Sigmoid colon (tissue), 7 donors: Measurements from ENCODE around the gene PDZRN3. TPM values are rescaled to one million over a fixed set of nuclear protein-coding genes. Genes with fewer than 3 reads are reported as not detected.

Source experiments
- DNase-seq: peaks from one replicate; pipeline ENCODE4 v3.0.0-alpha.2; 2019
- H3K27ac ChIP-seq, 4 donors: fragments of 200-600 bp; sonication (generic); one replicate each; pipeline ENCODE4 v1.5.1; 2016 to 2019; ENCODE audit warnings: mild to moderate bottlenecking in 1 of 4
- H3K27me3 ChIP-seq, 3 donors: fragments of 200-600 bp; sonication (generic); one replicate each; pipeline ENCODE4 v1.5.1; 2019; ENCODE audit warnings: mild to moderate bottlenecking in 1 of 3
- H3K36me3 ChIP-seq, 4 donors: fragments of 200-600 bp; sonication (generic); one replicate each; pipeline ENCODE4 v1.5.1; 2016 to 2019
- H3K4me1 ChIP-seq, 4 donors: fragments of 200-600 bp; sonication (generic); one replicate each; pipeline ENCODE4 v1.5.1; 2017 to 2019
- H3K4me3 ChIP-seq, 4 donors: fragments of 200-600 bp; sonication (generic); one replicate each; pipeline ENCODE4 v1.5.1; 2017 to 2019; ENCODE audit warnings: mild to moderate bottlenecking in 2 of 4, moderate library complexity in 1 of 4
- H3K9me3 ChIP-seq, 4 donors: fragments of 200-600 bp in 3 of 4; sonication (generic) in 3 of 4; one replicate each; pipeline versions ENCODE4 v1.5.1 to v1.6.1; 2013 to 2019
- CTCF ChIP-seq, 4 experiments: fragments of 450-650 bp in 3 of 4; fragments of 200-600 bp in 1 of 4; IDR thresholded peaks; one replicate each; pipeline ENCODE4 v1.5.1; 2016 to 2019; ENCODE audit warnings: antibody characterized with exemption in 4 of 4, mild to moderate bottlenecking in 3 of 4, moderate library complexity in 2 of 4
- EP300 ChIP-seq, 4 donors: sonication (generic); formaldehyde crosslinking; IDR thresholded peaks; one replicate each; pipeline ENCODE4 v1.6.1; 2017; ENCODE audit warnings: antibody characterized with exemption in 4 of 4
- POLR2A ChIP-seq, 2 donors: fragments of 450-650 bp; IDR thresholded peaks; one replicate each; pipeline ENCODE4 v1.6.1; 2016; ENCODE audit warnings: antibody characterized with exemption in 2 of 2, mild to moderate bottlenecking in 2 of 2, moderate library complexity in 2 of 2
- POLR2AphosphoS5 ChIP-seq, 4 donors: sonication (generic); formaldehyde crosslinking; IDR thresholded peaks; one replicate each; pipeline ENCODE4 v1.6.1; 2017; ENCODE audit warnings: antibody characterized with exemption in 4 of 4
- WGBS, 2 donors: extraction: QIAGEN DNeasy Blood & Tissue Kit; methylation state at CpG; one replicate each; pipeline ENCODE4 v1.1.7; 2013; 5-methylcytosine and 5-hydroxymethylcytosine counted together
- intact Hi-C: fragments of 100-400 bp; cut with DNase I; formaldehyde crosslinking; loops from one replicate; pipeline ENCODE4 v1.15.1; 2023
- polyA plus RNA-seq, 3 donors: library from polyadenylated mRNA; stranded (reverse); fragments of 200-250 nt; gene quantifications; one replicate each; pipeline ENCODE4 v1.2.3, GENCODE V29; 2013
- total RNA-seq, 4 donors: library from RNA; depleted of rRNA; stranded (reverse); fragments of >200 nt; gene quantifications; one replicate each; pipeline ENCODE4 v1.1.0, GENCODE V29; 2016
- donor health status: healthy with polysubstance abuse.
- donor health status: Bipolar disorder and iron deficiency.
- donor health status: healthy.

Gene PDZRN3
- total and polyA plus RNA-seq, 7 donors: 7.2 to 209 (median 172) TPM

- Histone ChIP-seq H3K27me3 (no peaks in the 10 kb centered on the region), H3K4me1 (peaks cover 0 to 92% (median 68%) of the 10 kb centered on the region in 4 donors), H3K36me3 (no peaks in the 10 kb centered on the region), H3K27ac (peak overlapping the region in 3 of 4 donors; percentile 61 to 81 (median 74)), H3K9me3 (no peaks in the 10 kb centered on the region), H3K4me3 (peak overlapping the region in 3 of 4 donors; percentile 12 to 27 (median 18))
- 81 to 88% methylated on average over 1 of the region's 1 CpG for WGBS, 2 donors
- no peak for DNase-seq
- intact Hi-C loops: loop anchor here (1.0 kb wide), 1 partner anchor 331 kb away; no protein-coding TSS in a partner anchor
- TF ChIP-seq POLR2A (IDR thresholded peaks at IDR 0.05) (no peak), EP300 (IDR thresholded peaks at IDR 0.05) (no peak), CTCF (IDR thresholded peaks at IDR 0.05) (no peak), POLR2AphosphoS5 (IDR thresholded peaks at IDR 0.05) (no peak)
Measured at GRCh38 chr3:73432706-73433032, 192.1 kb downstream of the PDZRN3 start.

GRCh38 chr3:73432023-73432705 is 192.6 kb downstream of the PDZRN3 start:
- Histone ChIP-seq H3K9me3 (no peaks in the 10 kb centered on the region), H3K36me3 (no peaks in the 10 kb centered on the region), H3K4me1 (peaks cover 0 to 92% (median 70%) of the 10 kb centered on the region in 4 donors), H3K27ac (peak overlapping the region; percentile 21 to 81 (median 68)), H3K4me3 (peak overlapping the region; percentile 4 to 27 (median 15)), H3K27me3 (no peaks in the 10 kb centered on the region)
- TF ChIP-seq CTCF (IDR thresholded peaks at IDR 0.05) (peak in 3 of 4 experiments; percentile 54 to 59 (median 56)), EP300 (IDR thresholded peaks at IDR 0.05) (no peak)
- intact Hi-C loops: loop anchor here (1.0 kb wide), 1 partner anchor 331 kb away; no protein-coding TSS in a partner anchor
- DNase-seq: peak; percentile 69
- WGBS, 2 donors: 63 to 71% methylated on average over 9 of the region's 9 CpGs

GRCh38 chr3:73431183-73431900 is 193.4 kb downstream of the PDZRN3 start:
- H3K36me3 ChIP-seq: no peaks in the 10 kb centered on the region
- H3K27ac ChIP-seq: peak overlapping the region in 3 of 4 donors; percentile 61 to 81 (median 74)
- 75 to 78% methylated on average over 6 of the region's 6 CpGs for WGBS, 2 donors
- H3K9me3 ChIP-seq: no peaks in the 10 kb centered on the region
- peak overlapping the region in 1 of 4 donors; percentile 18 for H3K4me3 ChIP-seq
- no peak for DNase-seq
- no peak for TF ChIP-seq CTCF (IDR thresholded peaks at IDR 0.05)
- TF ChIP-seq EP300 (IDR thresholded peaks at IDR 0.05): no peak
- no peak for TF ChIP-seq POLR2A (IDR thresholded peaks at IDR 0.05)
- TF ChIP-seq POLR2AphosphoS5 (IDR thresholded peaks at IDR 0.05): no peak
- H3K27me3 ChIP-seq: no peaks in the 10 kb centered on the region
- intact Hi-C loops: no loop called here
- H3K4me1 ChIP-seq: peaks cover 0 to 99% (median 78%) of the 10 kb centered on the region in 4 donors

- Histone ChIP-seq H3K4me1 (peaks cover 0 to 88% (median 69%) of the 10 kb centered on the region in 4 donors), H3K9me3 (no peaks in the 10 kb centered on the region), H3K27me3 (no peaks in the 10 kb centered on the region), H3K4me3 (no peak overlapping the region), H3K36me3 (no peaks in the 10 kb centered on the region), H3K27ac (peak overlapping the region; percentile 54 to 81 (median 68))
- intact Hi-C loops: loop anchor here (10.0 kb wide), 1 partner anchor 198 kb away; the partner anchor contains the start of gene PDZRN3
- no peak for DNase-seq
- TF ChIP-seq POLR2A (IDR thresholded peaks at IDR 0.05): no peak
- TF ChIP-seq EP300 (IDR thresholded peaks at IDR 0.05): no peak
- TF ChIP-seq CTCF (IDR thresholded peaks at IDR 0.05): no peak
- peak in 1 of 4 donors; percentile 41 for TF ChIP-seq POLR2AphosphoS5 (IDR thresholded peaks at IDR 0.05)
- 84 to 85% methylated on average over 11 of the region's 11 CpGs for WGBS, 2 donors
Measured at GRCh38 chr3:73427048-73427706, 197.6 kb downstream of the PDZRN3 start.
